Suprapubic skin (tissue), 4 donors: ENCODE results near the gene RPTOR. TPM values are rescaled to one million over a fixed set of nuclear protein-coding genes. Genes with fewer than 3 reads are reported as not detected.

ENCODE experiments used
- DNase-seq, 2 donors: peaks; one replicate each; pipeline ENCODE4 v3.0.0-alpha.2; 2019; ENCODE audit warnings: low spot score in 2 of 2
- H3K27ac ChIP-seq: fragments of 200-600 bp; sonication (generic); one replicate; pipeline ENCODE4 v1.5.1; 2019
- H3K27me3 ChIP-seq: fragments of 200-600 bp; sonication (generic); one replicate; pipeline ENCODE4 v1.5.1; 2019
- H3K36me3 ChIP-seq: fragments of 200-600 bp; sonication (generic); one replicate; pipeline ENCODE4 v1.5.1; 2019
- H3K4me1 ChIP-seq: fragments of 200-600 bp; sonication (generic); one replicate; pipeline ENCODE4 v1.5.1; 2019
- H3K4me3 ChIP-seq: fragments of 200-600 bp; sonication (generic); one replicate; pipeline ENCODE4 v1.5.1; 2019; ENCODE audit warnings: mild to moderate bottlenecking
- H3K9me3 ChIP-seq: fragments of 200-600 bp; sonication (generic); one replicate; pipeline ENCODE4 v1.5.1; 2019
- CTCF ChIP-seq, 2 donors: fragments of 200-600 bp in 1 of 2; fragments of 450-650 bp in 1 of 2; sonication (generic) in 1 of 2; IDR thresholded peaks; one replicate each; pipeline ENCODE4 v1.5.1; 2016 to 2019; ENCODE audit warnings: antibody characterized with exemption in 2 of 2, mild to moderate bottlenecking in 1 of 2, moderate library complexity in 1 of 2
- EP300 ChIP-seq: sonication (generic); formaldehyde crosslinking; IDR thresholded peaks from one replicate; pipeline ENCODE4 v1.6.1; 2017; ENCODE audit warnings: antibody characterized with exemption
- POLR2A ChIP-seq, 2 donors: fragments of 450-650 bp; IDR thresholded peaks; one replicate each; pipeline ENCODE4 v1.6.1; 2017; ENCODE audit warnings: antibody characterized with exemption in 2 of 2, mild to moderate bottlenecking in 2 of 2, moderate library complexity in 2 of 2
- POLR2AphosphoS5 ChIP-seq, 3 donors: sonication (generic); formaldehyde crosslinking; IDR thresholded peaks; one replicate each; pipeline ENCODE4 v1.6.1; 2017; ENCODE audit warnings: antibody characterized with exemption in 3 of 3
- WGBS: methylation state at CpG from one replicate; pipeline ENCODE4 v1.1.5; 2018; 5-methylcytosine and 5-hydroxymethylcytosine counted together
- total RNA-seq, 4 donors: library from RNA; depleted of rRNA; stranded (reverse); fragments of >200 nt; gene quantifications; one replicate each; pipeline ENCODE4 v1.1.0, GENCODE V29; 2016

The RPTOR gene
- total RNA-seq, 4 donors from 2014 or later = 45.8 to 84.6 (median 53.0) TPM

- H3K9me3 ChIP-seq = no peaks in the 10 kb centered on the region
These were observed 437.3 kb downstream of the RPTOR start for GRCh38 chr17:80981929-80982425.

GRCh38 chr17:80982426-80982974 is 437.9 kb downstream of the RPTOR start:
- 78% methylated on average over 16 of the region's 17 CpGs for WGBS
- DNase-seq = peak in 1 of 2 donors; percentile 74
- no peak overlapping the region for H3K27ac ChIP-seq

More at GRCh38 chr17:80981929-80982425, 437.3 kb downstream of the RPTOR start:
- Histone ChIP-seq H3K27me3 (peaks cover 11% of the 10 kb centered on the region), H3K4me1 (peaks cover 11% of the 10 kb centered on the region), H3K27ac (no peak overlapping the region), H3K36me3 (no peaks in the 10 kb centered on the region), H3K4me3 (no peak overlapping the region)
- WGBS = 75% methylated on average over 15 of the region's 17 CpGs
- TF ChIP-seq POLR2AphosphoS5 (IDR thresholded peaks at IDR 0.05) (no peak), POLR2A (IDR thresholded peaks at IDR 0.05) (no peak), EP300 (no peak), CTCF (IDR thresholded peaks at IDR 0.05) (no peak)
- no peak for DNase-seq

GRCh38 chr17:80983545-80983944 is 438.9 kb downstream of the RPTOR start:
- no peak overlapping the region for H3K27ac ChIP-seq
- WGBS = 88% methylated on average over 17 of the region's 17 CpGs
- TF ChIP-seq POLR2AphosphoS5 (IDR thresholded peaks at IDR 0.05) = no peak
- no peak for TF ChIP-seq POLR2A (IDR thresholded peaks at IDR 0.05)

More at GRCh38 chr17:80982426-80982974, 437.9 kb downstream of the RPTOR start:
- H3K4me1 ChIP-seq = peaks cover 11% of the 10 kb centered on the region
- no peaks in the 10 kb centered on the region for H3K9me3 ChIP-seq
- peaks cover 11% of the 10 kb centered on the region for H3K27me3 ChIP-seq
- TF ChIP-seq EP300 (no peak), POLR2AphosphoS5 (IDR thresholded peaks at IDR 0.05) (no peak), CTCF (IDR thresholded peaks at IDR 0.05) (no peak), POLR2A (IDR thresholded peaks at IDR 0.05) (no peak)
- no peaks in the 10 kb centered on the region for H3K36me3 ChIP-seq
- H3K4me3 ChIP-seq = no peak overlapping the region

GRCh38 chr17:80984749-80985148 is 440.1 kb downstream of the RPTOR start:
- H3K36me3 ChIP-seq = no peaks in the 10 kb centered on the region
- H3K9me3 ChIP-seq = no peaks in the 10 kb centered on the region
- peak in 1 of 2 donors; percentile 80 for DNase-seq
- H3K27me3 ChIP-seq = peaks cover 11% of the 10 kb centered on the region
- peaks cover 30% of the 10 kb centered on the region for H3K4me1 ChIP-seq
- WGBS = 74% methylated on average over 7 of the region's 7 CpGs
- no peak overlapping the region for H3K4me3 ChIP-seq
- TF ChIP-seq POLR2AphosphoS5 (IDR thresholded peaks at IDR 0.05) (no peak), EP300 (no peak), CTCF (IDR thresholded peaks at IDR 0.05) (no peak), POLR2A (IDR thresholded peaks at IDR 0.05) (no peak)
- no peak overlapping the region for H3K27ac ChIP-seq

More at GRCh38 chr17:80983545-80983944, 438.9 kb downstream of the RPTOR start:
- H3K4me3 ChIP-seq = no peak overlapping the region
- no peaks in the 10 kb centered on the region for H3K9me3 ChIP-seq
- H3K27me3 ChIP-seq = peaks cover 11% of the 10 kb centered on the region
- DNase-seq = peak in 1 of 2 donors; percentile 78
- no peaks in the 10 kb centered on the region for H3K36me3 ChIP-seq
- peaks cover 20% of the 10 kb centered on the region for H3K4me1 ChIP-seq

GRCh38 chr17:80986046-80986445 is 441.4 kb downstream of the RPTOR start:
- no peaks in the 10 kb centered on the region for H3K36me3 ChIP-seq
- H3K27ac ChIP-seq = no peak overlapping the region
- no peak for TF ChIP-seq EP300
- TF ChIP-seq POLR2A (IDR thresholded peaks at IDR 0.05) = no peak
- no peak for TF ChIP-seq POLR2AphosphoS5 (IDR thresholded peaks at IDR 0.05)
- no peak for TF ChIP-seq CTCF (IDR thresholded peaks at IDR 0.05)
- WGBS = 72% methylated on average over 7 of the region's 7 CpGs
- no peaks in the 10 kb centered on the region for H3K9me3 ChIP-seq
- DNase-seq = no peak
- H3K4me1 ChIP-seq = peaks cover 30% of the 10 kb centered on the region
- peaks cover 2% of the 10 kb centered on the region for H3K27me3 ChIP-seq
- H3K4me3 ChIP-seq = no peak overlapping the region
